GM23338 (cell line): ENCODE measurements around the gene STX1A. TPM values are rescaled to one million over a fixed set of nuclear protein-coding genes. Genes with fewer than 3 reads are reported as not detected.
A peak's percentile ranks its signal among the peaks of the same experiment; 100 is the strongest.

Source experiments
- ATAC-seq: fragments of 200-7000 bp; cut with Tn5 transposase; 3 replicates; pipeline ENCODE4 v1.9.1; 2020
- DNase-seq: peaks from one replicate; pipeline ENCODE4 v3.0.0-alpha.2; 2015; ENCODE audit warnings: low spot score
- H2AFZ ChIP-seq: fragments of 200-600 bp; sonication (generic); 2 replicates; pipeline ENCODE4 v1.8.0; 2016; ENCODE audit warnings: antibody characterized with exemption, mild to moderate bottlenecking, moderate library complexity
- H3F3A ChIP-seq: fragments of 200-600 bp; sonication (generic); replicated peaks from 2 replicates; pipeline ENCODE4 v1.8.0; 2017; ENCODE audit warnings: antibody characterized with exemption, mixed run types, low read depth
- H3K27ac ChIP-seq: fragments of 200-600 bp; sonication (generic); 2 replicates; pipeline ENCODE4 v1.6.1; 2016; ENCODE audit warnings: low read depth
- H3K27me3 ChIP-seq: fragments of 200-600 bp; sonication (generic); 2 replicates; pipeline ENCODE4 v1.8.0; 2016; ENCODE audit warnings: mild to moderate bottlenecking, mixed run types, moderate library complexity; ENCODE audit not compliant: insufficient read depth
- H3K36me3 ChIP-seq: fragments of 200-600 bp; sonication (generic); 2 replicates; pipeline ENCODE4 v1.8.0; 2016; ENCODE audit warnings: mild to moderate bottlenecking; ENCODE audit not compliant: insufficient read depth
- H3K4me1 ChIP-seq: fragments of 200-600 bp; sonication (generic); 2 replicates; pipeline ENCODE4 v1.8.0; 2016; ENCODE audit warnings: mild to moderate bottlenecking, moderate library complexity; ENCODE audit not compliant: insufficient read depth
- H3K4me2 ChIP-seq: fragments of 200-600 bp; sonication (generic); 2 replicates; pipeline ENCODE4 v1.7.1; 2017; ENCODE audit warnings: mixed run types
- H3K4me3 ChIP-seq: fragments of 200-600 bp; sonication (generic); 2 replicates; pipeline ENCODE4 v1.6.1; 2016; ENCODE audit warnings: mixed run types
- H3K79me2 ChIP-seq: fragments of 200-600 bp; sonication (generic); replicated peaks from 2 replicates; pipeline ENCODE4 v1.8.0; 2017; ENCODE audit warnings: mild to moderate bottlenecking; ENCODE audit not compliant: insufficient read depth
- H3K9me2 ChIP-seq: fragments of 200-600 bp; sonication (generic); 2 replicates; pipeline ENCODE4 v1.8.0; 2017; ENCODE audit not compliant: insufficient read depth
- H4K20me1 ChIP-seq: fragments of 200-600 bp; sonication (generic); replicated peaks from 2 replicates; pipeline ENCODE4 v1.8.0; 2017; ENCODE audit warnings: mild to moderate bottlenecking; ENCODE audit not compliant: insufficient read depth
- H3K27ac Mint-ChIP-seq: 2 replicates; pipeline ENCODE4 v1.8.0; 2020; ENCODE audit warnings: inconsistent platforms, mild to moderate bottlenecking, moderate library complexity, mixed read lengths
- H3K27me3 Mint-ChIP-seq: 3 replicates; pipeline ENCODE4 v1.8.0; 2022; ENCODE audit warnings: low read depth, mild to moderate bottlenecking, moderate library complexity, mixed read lengths, inconsistent platforms; ENCODE audit not compliant: insufficient read depth, poor library complexity
- H3K36me3 Mint-ChIP-seq: 3 replicates; pipeline ENCODE4 v1.8.0; 2021; ENCODE audit warnings: low read depth, mild to moderate bottlenecking, inconsistent platforms, moderate library complexity, mixed read lengths
- H3K4me1 Mint-ChIP-seq: 3 replicates; pipeline ENCODE4 v1.8.0; 2020; ENCODE audit warnings: mild to moderate bottlenecking, inconsistent platforms, mixed read lengths
- H3K4me3 Mint-ChIP-seq: 3 replicates; pipeline ENCODE4 v1.8.0; 2021; ENCODE audit warnings: moderate library complexity, mild to moderate bottlenecking, inconsistent platforms, mixed read lengths
- H3K9me3 Mint-ChIP-seq: 3 replicates; pipeline ENCODE4 v1.8.0; 2020; ENCODE audit warnings: moderate library complexity, mild to moderate bottlenecking, inconsistent platforms, mixed read lengths
- CREB1 ChIP-seq: fragments of 250-450 bp; sonication (Bioruptor Pico); IDR thresholded peaks from 2 replicates; pipeline ENCODE4 v1.5.0; 2020; ENCODE audit warnings: low read depth, mild to moderate bottlenecking, moderate library complexity
- EZH2 ChIP-seq: fragments of 200-600 bp; sonication (generic); IDR thresholded peaks from one replicate; pipeline ENCODE4 v1.8.0; 2017; ENCODE audit warnings: antibody characterized with exemption, mild to moderate bottlenecking, low read depth; ENCODE audit not compliant: unreplicated experiment
- EZH2phosphoT487 ChIP-seq: fragments of 200-600 bp; sonication (generic); IDR thresholded peaks from one replicate; pipeline ENCODE4 v1.8.1; 2018; ENCODE audit warnings: antibody characterized with exemption; ENCODE audit not compliant: unreplicated experiment
- JUNB ChIP-seq: IDR thresholded peaks from one replicate; pipeline ENCODE4 v1.6.1; 2016; ENCODE audit warnings: antibody characterized with exemption; ENCODE audit not compliant: unreplicated experiment
- POLR2AphosphoS5 ChIP-seq: IDR thresholded peaks from 2 replicates; pipeline ENCODE4 v1.6.1; 2016; ENCODE audit warnings: antibody characterized with exemption, low read depth
- STAT1 ChIP-seq: IDR thresholded peaks from one replicate; pipeline ENCODE4 v1.6.1; 2016; ENCODE audit warnings: antibody characterized with exemption; ENCODE audit not compliant: unreplicated experiment
- ZNF114 ChIP-seq: fragments of 250-450 bp; sonication (Bioruptor Pico); IDR thresholded peaks from 2 replicates; pipeline ENCODE4 v1.5.0; 2020; ENCODE audit warnings: mild to moderate bottlenecking, moderate library complexity
- ZNF331 ChIP-seq: fragments of 250-450 bp; sonication (Bioruptor Pico); IDR thresholded peaks from 2 replicates; pipeline ENCODE4 v1.5.0; 2020; ENCODE audit warnings: low read depth, mild to moderate bottlenecking, moderate library complexity
- polyA plus RNA-seq: library from polyadenylated mRNA; unstranded; fragments of >200 nt; fragmentation: Nextera tagmentation; extraction: Ambion mirVana; gene quantifications from 2 replicates; pipeline ENCODE4 v1.2.1, GENCODE V29; 2016
- total RNA-seq: library from RNA; depleted of rRNA; stranded (reverse); fragments of >200 nt; shearing (Covaris generic); gene quantifications from 2 replicates; pipeline ENCODE4 v1.2.3, GENCODE V29; 2014
- TF ChIP-seq, protein P1 (sequence below): IDR thresholded peaks from one replicate; pipeline ENCODE4 v1.6.1; 2018; ENCODE audit warnings: antibody characterized with exemption; ENCODE audit not compliant: unreplicated experiment
- TF ChIP-seq, protein P2 (sequence below): fragments of 250-450 bp; sonication (Bioruptor Pico); IDR thresholded peaks from 2 replicates; pipeline ENCODE4 v1.5.0; 2020; ENCODE audit warnings: mild to moderate bottlenecking, moderate library complexity
- TF ChIP-seq, protein P3 (sequence below), 2 experiments: fragments of 200-600 bp in 1 of 2; sonication (generic) in 1 of 2; conservative IDR thresholded peaks; 2 replicates each; pipeline versions ENCODE4 v1.5.1 to v1.6.1; 2016 to 2017; ENCODE audit warnings: antibody characterized with exemption in 2 of 2, low read depth in 2 of 2, mild to moderate bottlenecking in 2 of 2, moderate library complexity in 1 of 2

The STX1A gene
- total and polyA plus RNA-seq, 2 experiments from 2014 or later = 9.1 to 19.8 TPM

DNA sequence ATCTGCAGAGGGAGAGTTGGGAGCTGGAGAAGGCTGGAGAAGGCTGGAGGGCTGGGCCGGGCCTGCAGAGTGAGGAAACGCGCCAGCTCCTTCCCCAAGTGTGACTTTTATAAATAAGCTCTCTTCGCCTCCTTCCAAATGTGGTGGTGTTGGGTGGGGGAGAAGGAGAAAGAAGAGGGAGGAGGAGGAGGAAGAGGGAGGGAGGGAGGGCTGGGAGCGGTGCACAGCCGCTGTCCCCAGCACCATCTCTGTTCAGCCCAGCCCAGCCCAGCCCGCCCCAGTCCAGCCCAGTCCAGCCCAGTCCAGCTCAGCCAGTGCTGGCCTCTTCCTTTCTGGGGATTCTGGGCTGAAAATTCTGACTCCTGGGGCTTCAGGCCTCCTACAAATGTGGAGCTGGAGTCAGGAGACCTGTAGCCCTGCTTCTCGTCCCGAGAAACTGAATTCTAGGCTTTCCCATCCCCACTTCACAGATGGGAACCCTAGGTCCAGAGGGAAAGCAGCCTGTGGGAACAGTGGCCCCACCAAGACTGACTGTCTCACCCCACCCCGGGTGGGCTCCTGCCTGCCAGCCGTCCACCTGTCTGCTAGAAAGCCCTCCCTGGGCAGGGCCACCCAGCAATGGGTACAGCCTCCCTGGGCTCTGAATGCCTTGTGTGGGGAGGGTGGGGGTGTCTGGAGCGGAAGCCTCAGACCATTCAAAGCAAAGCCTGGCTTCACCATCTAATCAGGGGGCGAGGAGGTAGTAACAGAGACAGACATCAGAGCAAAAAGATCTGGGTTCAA is 2.3 kb downstream of the STX1A start:
- Histone ChIP-seq H3F3A (no peaks in the 10 kb centered on the region), H2AFZ (no peak overlapping the region), H4K20me1 (no peaks in the 10 kb centered on the region; the same call in 1 of the 2 replicates), H3K4me3 (no peak overlapping the region), H3K9me2 (no peaks in the 10 kb centered on the region), H3K79me2 (no peaks in the 10 kb centered on the region), H3K36me3 (no peaks in the 10 kb centered on the region), H3K4me1 (no peaks in the 10 kb centered on the region; the same call in 1 of the 2 replicates), H3K4me2 (no peak overlapping the region), H3K27me3 (peaks cover 24% of the 10 kb centered on the region), H3K27ac (no peak overlapping the region)
- DNase-seq (no peak), ATAC-seq (no peak)
- Mint-ChIP-seq H3K36me3 (no peaks in the 10 kb centered on the region), H3K9me3 (no peaks in the 10 kb centered on the region), H3K4me1 (no peaks in the 10 kb centered on the region; the same call in 2 of the 3 replicates), H3K4me3 (peak overlapping the region; percentile 53; the same call in 2 of the 3 replicates), H3K27me3 (peaks cover 20% of the 10 kb centered on the region), H3K27ac (no peak overlapping the region)
- TF ChIP-seq JUNB (no peak), EZH2phosphoT487 (no peak), ZNF114 (no peak), CREB1 (CRISPR knock-in tag) (no peak), POLR2AphosphoS5 (no peak), ZNF331 (no peak), STAT1 (no peak), EZH2 (no peak)
- TF ChIP-seq, protein P1, sequence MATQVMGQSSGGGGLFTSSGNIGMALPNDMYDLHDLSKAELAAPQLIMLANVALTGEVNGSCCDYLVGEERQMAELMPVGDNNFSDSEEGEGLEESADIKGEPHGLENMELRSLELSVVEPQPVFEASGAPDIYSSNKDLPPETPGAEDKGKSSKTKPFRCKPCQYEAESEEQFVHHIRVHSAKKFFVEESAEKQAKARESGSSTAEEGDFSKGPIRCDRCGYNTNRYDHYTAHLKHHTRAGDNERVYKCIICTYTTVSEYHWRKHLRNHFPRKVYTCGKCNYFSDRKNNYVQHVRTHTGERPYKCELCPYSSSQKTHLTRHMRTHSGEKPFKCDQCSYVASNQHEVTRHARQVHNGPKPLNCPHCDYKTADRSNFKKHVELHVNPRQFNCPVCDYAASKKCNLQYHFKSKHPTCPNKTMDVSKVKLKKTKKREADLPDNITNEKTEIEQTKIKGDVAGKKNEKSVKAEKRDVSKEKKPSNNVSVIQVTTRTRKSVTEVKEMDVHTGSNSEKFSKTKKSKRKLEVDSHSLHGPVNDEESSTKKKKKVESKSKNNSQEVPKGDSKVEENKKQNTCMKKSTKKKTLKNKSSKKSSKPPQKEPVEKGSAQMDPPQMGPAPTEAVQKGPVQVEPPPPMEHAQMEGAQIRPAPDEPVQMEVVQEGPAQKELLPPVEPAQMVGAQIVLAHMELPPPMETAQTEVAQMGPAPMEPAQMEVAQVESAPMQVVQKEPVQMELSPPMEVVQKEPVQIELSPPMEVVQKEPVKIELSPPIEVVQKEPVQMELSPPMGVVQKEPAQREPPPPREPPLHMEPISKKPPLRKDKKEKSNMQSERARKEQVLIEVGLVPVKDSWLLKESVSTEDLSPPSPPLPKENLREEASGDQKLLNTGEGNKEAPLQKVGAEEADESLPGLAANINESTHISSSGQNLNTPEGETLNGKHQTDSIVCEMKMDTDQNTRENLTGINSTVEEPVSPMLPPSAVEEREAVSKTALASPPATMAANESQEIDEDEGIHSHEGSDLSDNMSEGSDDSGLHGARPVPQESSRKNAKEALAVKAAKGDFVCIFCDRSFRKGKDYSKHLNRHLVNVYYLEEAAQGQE = no peak
- TF ChIP-seq, protein P2, sequence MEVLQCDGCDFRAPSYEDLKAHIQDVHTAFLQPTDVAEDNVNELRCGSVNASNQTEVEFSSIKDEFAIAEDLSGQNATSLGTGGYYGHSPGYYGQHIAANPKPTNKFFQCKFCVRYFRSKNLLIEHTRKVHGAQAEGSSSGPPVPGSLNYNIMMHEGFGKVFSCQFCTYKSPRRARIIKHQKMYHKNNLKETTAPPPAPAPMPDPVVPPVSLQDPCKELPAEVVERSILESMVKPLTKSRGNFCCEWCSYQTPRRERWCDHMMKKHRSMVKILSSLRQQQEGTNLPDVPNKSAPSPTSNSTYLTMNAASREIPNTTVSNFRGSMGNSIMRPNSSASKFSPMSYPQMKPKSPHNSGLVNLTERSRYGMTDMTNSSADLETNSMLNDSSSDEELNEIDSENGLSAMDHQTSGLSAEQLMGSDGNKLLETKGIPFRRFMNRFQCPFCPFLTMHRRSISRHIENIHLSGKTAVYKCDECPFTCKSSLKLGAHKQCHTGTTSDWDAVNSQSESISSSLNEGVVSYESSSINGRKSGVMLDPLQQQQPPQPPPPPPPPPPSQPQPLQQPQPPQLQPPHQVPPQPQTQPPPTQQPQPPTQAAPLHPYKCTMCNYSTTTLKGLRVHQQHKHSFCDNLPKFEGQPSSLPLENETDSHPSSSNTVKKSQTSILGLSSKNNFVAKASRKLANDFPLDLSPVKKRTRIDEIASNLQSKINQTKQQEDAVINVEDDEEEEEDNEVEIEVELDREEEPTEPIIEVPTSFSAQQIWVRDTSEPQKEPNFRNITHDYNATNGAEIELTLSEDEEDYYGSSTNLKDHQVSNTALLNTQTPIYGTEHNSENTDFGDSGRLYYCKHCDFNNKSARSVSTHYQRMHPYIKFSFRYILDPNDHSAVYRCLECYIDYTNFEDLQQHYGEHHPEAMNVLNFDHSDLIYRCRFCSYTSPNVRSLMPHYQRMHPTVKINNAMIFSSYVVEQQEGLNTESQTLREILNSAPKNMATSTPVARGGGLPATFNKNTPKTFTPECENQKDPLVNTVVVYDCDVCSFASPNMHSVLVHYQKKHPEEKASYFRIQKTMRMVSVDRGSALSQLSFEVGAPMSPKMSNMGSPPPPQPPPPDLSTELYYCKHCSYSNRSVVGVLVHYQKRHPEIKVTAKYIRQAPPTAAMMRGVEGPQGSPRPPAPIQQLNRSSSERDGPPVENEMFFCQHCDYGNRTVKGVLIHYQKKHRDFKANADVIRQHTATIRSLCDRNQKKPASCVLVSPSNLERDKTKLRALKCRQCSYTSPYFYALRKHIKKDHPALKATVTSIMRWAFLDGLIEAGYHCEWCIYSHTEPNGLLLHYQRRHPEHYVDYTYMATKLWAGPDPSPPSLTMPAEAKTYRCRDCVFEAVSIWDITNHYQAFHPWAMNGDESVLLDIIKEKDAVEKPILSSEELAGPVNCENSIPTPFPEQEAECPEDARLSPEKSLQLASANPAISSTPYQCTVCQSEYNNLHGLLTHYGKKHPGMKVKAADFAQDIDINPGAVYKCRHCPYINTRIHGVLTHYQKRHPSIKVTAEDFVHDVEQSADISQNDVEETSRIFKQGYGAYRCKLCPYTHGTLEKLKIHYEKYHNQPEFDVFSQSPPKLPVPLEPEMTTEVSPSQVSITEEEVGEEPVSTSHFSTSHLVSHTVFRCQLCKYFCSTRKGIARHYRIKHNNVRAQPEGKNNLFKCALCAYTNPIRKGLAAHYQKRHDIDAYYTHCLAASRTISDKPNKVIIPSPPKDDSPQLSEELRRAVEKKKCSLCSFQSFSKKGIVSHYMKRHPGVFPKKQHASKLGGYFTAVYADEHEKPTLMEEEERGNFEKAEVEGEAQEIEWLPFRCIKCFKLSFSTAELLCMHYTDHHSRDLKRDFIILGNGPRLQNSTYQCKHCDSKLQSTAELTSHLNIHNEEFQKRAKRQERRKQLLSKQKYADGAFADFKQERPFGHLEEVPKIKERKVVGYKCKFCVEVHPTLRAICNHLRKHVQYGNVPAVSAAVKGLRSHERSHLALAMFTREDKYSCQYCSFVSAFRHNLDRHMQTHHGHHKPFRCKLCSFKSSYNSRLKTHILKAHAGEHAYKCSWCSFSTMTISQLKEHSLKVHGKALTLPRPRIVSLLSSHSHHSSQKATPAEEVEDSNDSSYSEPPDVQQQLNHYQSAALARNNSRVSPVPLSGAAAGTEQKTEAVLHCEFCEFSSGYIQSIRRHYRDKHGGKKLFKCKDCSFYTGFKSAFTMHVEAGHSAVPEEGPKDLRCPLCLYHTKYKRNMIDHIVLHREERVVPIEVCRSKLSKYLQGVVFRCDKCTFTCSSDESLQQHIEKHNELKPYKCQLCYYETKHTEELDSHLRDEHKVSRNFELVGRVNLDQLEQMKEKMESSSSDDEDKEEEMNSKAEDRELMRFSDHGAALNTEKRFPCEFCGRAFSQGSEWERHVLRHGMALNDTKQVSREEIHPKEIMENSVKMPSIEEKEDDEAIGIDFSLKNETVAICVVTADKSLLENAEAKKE (CRISPR knock-in tag) = no peak
- TF ChIP-seq, protein P3, sequence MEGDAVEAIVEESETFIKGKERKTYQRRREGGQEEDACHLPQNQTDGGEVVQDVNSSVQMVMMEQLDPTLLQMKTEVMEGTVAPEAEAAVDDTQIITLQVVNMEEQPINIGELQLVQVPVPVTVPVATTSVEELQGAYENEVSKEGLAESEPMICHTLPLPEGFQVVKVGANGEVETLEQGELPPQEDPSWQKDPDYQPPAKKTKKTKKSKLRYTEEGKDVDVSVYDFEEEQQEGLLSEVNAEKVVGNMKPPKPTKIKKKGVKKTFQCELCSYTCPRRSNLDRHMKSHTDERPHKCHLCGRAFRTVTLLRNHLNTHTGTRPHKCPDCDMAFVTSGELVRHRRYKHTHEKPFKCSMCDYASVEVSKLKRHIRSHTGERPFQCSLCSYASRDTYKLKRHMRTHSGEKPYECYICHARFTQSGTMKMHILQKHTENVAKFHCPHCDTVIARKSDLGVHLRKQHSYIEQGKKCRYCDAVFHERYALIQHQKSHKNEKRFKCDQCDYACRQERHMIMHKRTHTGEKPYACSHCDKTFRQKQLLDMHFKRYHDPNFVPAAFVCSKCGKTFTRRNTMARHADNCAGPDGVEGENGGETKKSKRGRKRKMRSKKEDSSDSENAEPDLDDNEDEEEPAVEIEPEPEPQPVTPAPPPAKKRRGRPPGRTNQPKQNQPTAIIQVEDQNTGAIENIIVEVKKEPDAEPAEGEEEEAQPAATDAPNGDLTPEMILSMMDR (conservative IDR thresholded peaks at IDR 0.05; ENCODE audit: low read depth in 2 of 2) = no peak
